A549 treated with AZD9567 at 1 μM for 4 hours (cell line): ENCODE measurements around the gene OR51S1. TPM values are rescaled to one million over a fixed set of nuclear protein-coding genes. Genes with fewer than 3 reads are reported as not detected.

ENCODE experiments used
- total RNA-seq: library from RNA; stranded (reverse); fragments of 200-300 nt; extraction: Qiagen RNA extraction; gene quantifications from 5 replicates; pipeline ENCODE4 v1.2.3, GENCODE V29; 2022; ENCODE audit not compliant: insufficient read depth

The OR51S1 gene, protein sequence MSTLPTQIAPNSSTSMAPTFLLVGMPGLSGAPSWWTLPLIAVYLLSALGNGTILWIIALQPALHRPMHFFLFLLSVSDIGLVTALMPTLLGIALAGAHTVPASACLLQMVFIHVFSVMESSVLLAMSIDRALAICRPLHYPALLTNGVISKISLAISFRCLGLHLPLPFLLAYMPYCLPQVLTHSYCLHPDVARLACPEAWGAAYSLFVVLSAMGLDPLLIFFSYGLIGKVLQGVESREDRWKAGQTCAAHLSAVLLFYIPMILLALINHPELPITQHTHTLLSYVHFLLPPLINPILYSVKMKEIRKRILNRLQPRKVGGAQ
- not detected in 5 replicates for total RNA-seq

DNA sequence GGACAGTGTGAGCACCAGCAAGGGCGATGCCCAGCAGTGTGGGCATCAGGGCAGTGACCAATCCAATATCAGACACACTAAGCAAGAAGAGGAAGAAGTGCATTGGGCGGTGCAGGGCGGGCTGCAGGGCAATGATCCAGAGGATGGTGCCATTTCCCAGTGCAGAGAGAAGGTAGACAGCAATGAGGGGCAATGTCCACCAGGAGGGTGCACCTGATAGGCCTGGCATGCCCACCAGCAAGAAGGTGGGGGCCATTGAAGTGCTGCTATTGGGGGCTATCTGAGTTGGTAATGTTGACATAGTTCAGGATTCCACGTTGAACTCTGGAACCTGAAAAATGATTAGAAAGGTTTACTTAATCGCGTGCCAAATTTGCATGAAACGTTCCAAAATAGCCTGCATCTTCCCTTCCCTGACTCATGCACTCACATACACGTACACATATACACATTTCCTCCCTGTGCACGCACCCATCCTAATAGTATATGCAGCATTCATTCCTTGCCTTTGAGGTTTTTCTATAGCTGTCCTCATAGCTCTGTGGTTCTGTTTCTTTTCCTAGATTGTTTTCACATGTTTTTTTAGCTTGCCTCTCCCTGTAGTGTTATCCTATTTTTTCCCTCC, at the start of gene OR51S1:
OR51S1 (minus strand) TSS at position 301 of the 625 bp plus-strand sequence; CDS start at position 301, 0 bp downstream.

DNA sequence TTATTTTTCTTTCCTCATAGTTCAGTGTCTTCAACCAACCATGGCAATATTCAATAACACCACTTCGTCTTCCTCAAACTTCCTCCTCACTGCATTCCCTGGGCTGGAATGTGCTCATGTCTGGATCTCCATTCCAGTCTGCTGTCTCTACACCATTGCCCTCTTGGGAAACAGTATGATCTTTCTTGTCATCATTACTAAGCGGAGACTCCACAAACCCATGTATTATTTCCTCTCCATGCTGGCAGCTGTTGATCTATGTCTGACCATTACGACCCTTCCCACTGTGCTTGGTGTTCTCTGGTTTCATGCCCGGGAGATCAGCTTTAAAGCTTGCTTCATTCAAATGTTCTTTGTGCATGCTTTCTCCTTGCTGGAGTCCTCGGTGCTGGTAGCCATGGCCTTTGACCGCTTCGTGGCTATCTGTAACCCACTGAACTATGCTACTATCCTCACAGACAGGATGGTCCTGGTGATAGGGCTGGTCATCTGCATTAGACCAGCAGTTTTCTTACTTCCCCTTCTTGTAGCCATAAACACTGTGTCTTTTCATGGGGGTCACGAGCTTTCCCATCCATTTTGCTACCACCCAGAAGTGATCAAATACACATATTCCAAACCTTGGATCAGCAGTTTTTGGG, 33.0 kb upstream of the OR51S1 start, which contains the start of gene OR51T1:
OR51T1 (plus strand) TSS at position 41 of the 641 bp plus-strand sequence; CDS start at position 41, 0 bp downstream.

DNA sequence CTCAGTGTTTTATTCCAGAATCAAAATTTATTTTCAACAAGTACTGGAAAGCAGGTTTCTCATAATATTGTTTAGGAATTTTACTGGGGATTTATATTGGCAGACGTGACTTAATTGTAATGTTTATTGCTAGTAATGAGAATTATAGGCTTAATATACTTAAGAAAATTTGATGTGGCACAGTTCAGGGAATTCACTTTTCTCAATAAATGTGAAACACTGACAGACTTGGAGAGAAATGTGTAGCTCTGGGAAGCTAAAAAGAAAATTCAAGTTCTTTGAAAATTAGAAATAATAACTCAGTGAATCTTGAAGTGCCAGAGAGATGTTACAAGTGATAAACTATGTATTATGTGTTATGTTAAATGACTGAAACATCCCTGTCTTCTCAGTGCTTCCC, 28.0 kb downstream of the OR51S1 start, which contains the start of gene OR51F2:
OR51F2 (plus strand) TSS at position 301 of the 400 bp plus-strand sequence. CDS start 101 bp downstream, outside the sequence.

DNA sequence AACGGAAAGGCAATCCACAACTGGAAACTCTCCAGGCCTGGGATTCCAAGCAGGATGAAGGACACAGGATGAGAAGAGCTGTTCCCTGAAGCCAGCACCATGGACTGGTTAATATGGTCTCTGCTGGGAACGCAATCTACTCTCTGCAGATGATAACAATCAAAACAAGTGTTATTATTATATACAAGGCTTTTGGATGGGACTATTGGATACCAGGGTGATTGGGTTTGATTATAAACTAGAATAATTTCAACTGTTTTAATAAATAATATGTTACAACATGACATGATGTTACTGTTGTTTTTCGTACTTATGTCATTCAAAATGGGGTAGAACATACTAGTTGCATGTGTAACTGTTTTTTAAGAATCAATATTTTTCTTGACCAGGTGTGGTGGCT, 44.7 kb downstream of the OR51S1 start, which contains the start of gene OR52R1:
OR52R1 (minus strand) TSS at position 101 of the 400 bp plus-strand sequence; CDS start at position 101, 0 bp downstream.

Other genes with a start within 250 kb of the OR51S1 start
- 8.5 to 10.6 TPM (median 9.7 TPM) in 5 replicates for gene TRIM68, start 241.0 kb downstream of the OR51S1 start, total RNA-seq
- not detected in 5 replicates for gene OR51D1, start 211.7 kb downstream of the OR51S1 start, total RNA-seq
- gene OR51E1, start 205.2 kb downstream of the OR51S1 start, total RNA-seq = not detected in 5 replicates
- not detected in 5 replicates for gene OR51E2, start 151.4 kb downstream of the OR51S1 start, total RNA-seq
- not detected in 5 replicates for gene MMP26, start 144.4 kb downstream of the OR51S1 start, total RNA-seq
- gene OR51F1, start 79.3 kb downstream of the OR51S1 start, total RNA-seq = not detected in 5 replicates
- not detected in 5 replicates for gene OR52R1, start 44.8 kb downstream of the OR51S1 start, total RNA-seq
- not detected in 5 replicates for gene OR51F2, start 27.9 kb downstream of the OR51S1 start, total RNA-seq
- gene OR51T1, start 32.7 kb upstream of the OR51S1 start, total RNA-seq = not detected in 5 replicates
- not detected in 5 replicates for gene OR51A7, start 54.6 kb upstream of the OR51S1 start, total RNA-seq
- gene OR51G2, start 70.1 kb upstream of the OR51S1 start, total RNA-seq = not detected in 5 replicates
- not detected in 5 replicates for gene OR51G1, start 75.1 kb upstream of the OR51S1 start, total RNA-seq
- not detected in 5 replicates for gene OR51A4, start 98.4 kb upstream of the OR51S1 start, total RNA-seq
- gene OR51A2, start 106.5 kb upstream of the OR51S1 start, total RNA-seq = not detected in 5 replicates
- gene OR51L1, start 145.6 kb upstream of the OR51S1 start, total RNA-seq = not detected in 5 replicates
- not detected in 5 replicates for gene OR52J3, start 197.3 kb upstream of the OR51S1 start, total RNA-seq
- gene OR52E2, start 210.4 kb upstream of the OR51S1 start, total RNA-seq = not detected in 5 replicates
- gene OR52E1, start 220.4 kb upstream of the OR51S1 start, total RNA-seq = not detected in 5 replicates